ENCODE results near the gene PRKACB.

PRKACB gene

GRCh38 chr1:84259989-84260388 lies 115.9 kb downstream of the PRKACB start:
- no peak overlapping the region for H3K4me2 ChIP-seq (ENCODE audit: low read depth, low read length)
- no peaks in the 10 kb centered on the region for H4K20me1 ChIP-seq (ENCODE audit: insufficient read depth, low read length)
- H3K27me3 ChIP-seq (replicated peaks; ENCODE audit: insufficient read depth, low read length), result no peaks in the 10 kb centered on the region
- no peaks in the 10 kb centered on the region for H3K4me1 ChIP-seq (ENCODE audit: low read length)
- H3K27ac ChIP-seq (ENCODE audit: low read length), result no peak overlapping the region
- no peaks in the 10 kb centered on the region for H3K36me3 ChIP-seq (replicated peaks; ENCODE audit: insufficient read depth, low read length)
- no peaks in the 10 kb centered on the region for H3K9me3 ChIP-seq (replicated peaks; ENCODE audit: insufficient read depth, low read length)
- H3K79me2 ChIP-seq (ENCODE audit: low read length), result no peaks in the 10 kb centered on the region
- TF ChIP-seq EZH2phosphoT487 (IDR thresholded peaks at IDR 0.05; ENCODE audit: low read length) (no peak), EZH2 (optimal IDR thresholded peaks at IDR 0.05; ENCODE audit: low read depth, low read length) (no peak), CTCF (IDR thresholded peaks at IDR 0.05; ENCODE audit: low read length) (no peak)
- no peaks in the 10 kb centered on the region for H3F3A ChIP-seq (ENCODE audit: insufficient read depth, low read length)
- DNase-seq, result no peak
- no peaks in the 10 kb centered on the region for H3K9me2 ChIP-seq (replicated peaks; ENCODE audit: insufficient read depth, low read length)
- no peak overlapping the region for H3K9ac ChIP-seq (ENCODE audit: low read length)
- H2AFZ ChIP-seq (ENCODE audit: low read length), result no peak overlapping the region
- no peak overlapping the region for H3K4me3 ChIP-seq (ENCODE audit: low read length)

GRCh38 chr1:84260852-84261518 lies 116.9 kb downstream of the PRKACB start:
- no peak overlapping the region for H3K27ac ChIP-seq (ENCODE audit: low read length)
- H3K4me1 ChIP-seq (ENCODE audit: low read length), result no peaks in the 10 kb centered on the region
- H3K9me3 ChIP-seq (replicated peaks; ENCODE audit: insufficient read depth, low read length), result no peaks in the 10 kb centered on the region
- no peak for DNase-seq
- H3K79me2 ChIP-seq (ENCODE audit: low read length), result no peaks in the 10 kb centered on the region
- no peaks in the 10 kb centered on the region for H3K36me3 ChIP-seq (replicated peaks; ENCODE audit: insufficient read depth, low read length)
- H3F3A ChIP-seq (ENCODE audit: insufficient read depth, low read length), result no peaks in the 10 kb centered on the region
- no peaks in the 10 kb centered on the region for H3K9me2 ChIP-seq (replicated peaks; ENCODE audit: insufficient read depth, low read length)
- no peak overlapping the region for H3K4me3 ChIP-seq (ENCODE audit: low read length)
- H3K27me3 ChIP-seq (replicated peaks; ENCODE audit: insufficient read depth, low read length), result no peaks in the 10 kb centered on the region
- no peak overlapping the region for H2AFZ ChIP-seq (ENCODE audit: low read length)
- no peak overlapping the region for H3K9ac ChIP-seq (ENCODE audit: low read length)
- TF ChIP-seq EZH2 (optimal IDR thresholded peaks at IDR 0.05; ENCODE audit: low read depth, low read length) (no peak), EZH2phosphoT487 (IDR thresholded peaks at IDR 0.05; ENCODE audit: low read length) (no peak), CTCF (IDR thresholded peaks at IDR 0.05; ENCODE audit: low read length) (no peak)
- no peaks in the 10 kb centered on the region for H4K20me1 ChIP-seq (ENCODE audit: insufficient read depth, low read length)
- H3K4me2 ChIP-seq (ENCODE audit: low read depth, low read length), result no peak overlapping the region

- DNase-seq, result no peak
- Histone ChIP-seq H3K9ac (ENCODE audit: low read length) (no peak overlapping the region), H3K9me2 (replicated peaks; ENCODE audit: insufficient read depth, low read length) (no peaks in the 10 kb centered on the region), H3K4me1 (ENCODE audit: low read length) (no peaks in the 10 kb centered on the region), H3K27me3 (replicated peaks; ENCODE audit: insufficient read depth, low read length) (no peaks in the 10 kb centered on the region), H2AFZ (ENCODE audit: low read length) (no peak overlapping the region), H3K27ac (ENCODE audit: low read length) (no peak overlapping the region), H3K36me3 (replicated peaks; ENCODE audit: insufficient read depth, low read length) (no peaks in the 10 kb centered on the region), H3K4me3 (ENCODE audit: low read length) (no peak overlapping the region), H3K79me2 (ENCODE audit: low read length) (no peaks in the 10 kb centered on the region), H3F3A (ENCODE audit: insufficient read depth, low read length) (no peaks in the 10 kb centered on the region), H3K4me2 (ENCODE audit: low read depth, low read length) (no peak overlapping the region), H3K9me3 (replicated peaks; ENCODE audit: insufficient read depth, low read length) (no peaks in the 10 kb centered on the region), H4K20me1 (ENCODE audit: insufficient read depth, low read length) (no peaks in the 10 kb centered on the region)
- TF ChIP-seq EZH2phosphoT487 (IDR thresholded peaks at IDR 0.05; ENCODE audit: low read length), result no peak
- TF ChIP-seq EZH2 (optimal IDR thresholded peaks at IDR 0.05; ENCODE audit: low read depth, low read length), result no peak
- no peak for TF ChIP-seq CTCF (IDR thresholded peaks at IDR 0.05; ENCODE audit: low read length)
Measured at GRCh38 chr1:84264961-84265360, 120.9 kb downstream of the PRKACB start.
